ENCODE measurements around the gene CARHSP1.

CARHSP1 gene

DNA sequence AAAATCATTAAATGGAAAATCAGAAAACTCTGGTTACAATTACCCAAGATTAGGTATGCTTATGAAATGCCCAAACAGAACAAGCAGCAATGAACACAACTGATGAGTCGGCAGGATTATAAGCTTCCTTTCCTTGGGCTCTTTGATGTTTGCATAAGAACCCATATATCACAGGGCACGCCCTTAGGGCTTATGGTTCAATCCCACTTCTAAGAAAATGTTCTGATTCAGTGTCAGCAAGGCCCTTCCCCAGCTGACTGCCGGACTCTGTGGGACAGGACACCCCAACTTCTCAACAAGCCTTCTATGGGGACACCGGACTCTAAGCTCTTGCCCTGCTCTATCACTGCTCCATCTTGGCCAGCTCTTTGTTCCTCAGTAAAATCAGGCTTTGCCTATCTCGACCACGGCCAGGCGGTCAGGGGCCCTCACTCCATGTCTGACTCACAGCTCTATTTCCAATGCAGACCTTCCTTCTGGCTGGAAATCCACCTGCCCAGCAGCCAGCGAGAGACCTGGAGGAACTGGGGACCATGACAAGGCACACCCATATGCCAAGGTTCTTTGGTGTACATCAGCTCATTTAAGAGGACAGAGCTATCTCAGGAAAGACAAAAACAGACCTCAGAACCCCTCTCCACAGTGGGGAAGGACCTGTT lies 40.1 kb upstream of the CARHSP1 start:
- no peak overlapping the region for H3K27ac ChIP-seq

GRCh38 chr16:8907096-8907495 lies 38.3 kb upstream of the CARHSP1 start:
- no peak for TF ChIP-seq ZFX (IDR thresholded peaks at IDR 0.05; ENCODE audit: borderline replicate concordance)
- TF ChIP-seq, protein P1, sequence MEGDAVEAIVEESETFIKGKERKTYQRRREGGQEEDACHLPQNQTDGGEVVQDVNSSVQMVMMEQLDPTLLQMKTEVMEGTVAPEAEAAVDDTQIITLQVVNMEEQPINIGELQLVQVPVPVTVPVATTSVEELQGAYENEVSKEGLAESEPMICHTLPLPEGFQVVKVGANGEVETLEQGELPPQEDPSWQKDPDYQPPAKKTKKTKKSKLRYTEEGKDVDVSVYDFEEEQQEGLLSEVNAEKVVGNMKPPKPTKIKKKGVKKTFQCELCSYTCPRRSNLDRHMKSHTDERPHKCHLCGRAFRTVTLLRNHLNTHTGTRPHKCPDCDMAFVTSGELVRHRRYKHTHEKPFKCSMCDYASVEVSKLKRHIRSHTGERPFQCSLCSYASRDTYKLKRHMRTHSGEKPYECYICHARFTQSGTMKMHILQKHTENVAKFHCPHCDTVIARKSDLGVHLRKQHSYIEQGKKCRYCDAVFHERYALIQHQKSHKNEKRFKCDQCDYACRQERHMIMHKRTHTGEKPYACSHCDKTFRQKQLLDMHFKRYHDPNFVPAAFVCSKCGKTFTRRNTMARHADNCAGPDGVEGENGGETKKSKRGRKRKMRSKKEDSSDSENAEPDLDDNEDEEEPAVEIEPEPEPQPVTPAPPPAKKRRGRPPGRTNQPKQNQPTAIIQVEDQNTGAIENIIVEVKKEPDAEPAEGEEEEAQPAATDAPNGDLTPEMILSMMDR (IDR thresholded peaks at IDR 0.05): no peak
- no peak overlapping the region for H3K27ac ChIP-seq

More for the DNA sequence above, 40.1 kb upstream of the CARHSP1 start:
- TF ChIP-seq, protein P1 (IDR thresholded peaks at IDR 0.05): no peak
- no peak for TF ChIP-seq ZFX (IDR thresholded peaks at IDR 0.05; ENCODE audit: borderline replicate concordance)

GRCh38 chr16:8905795-8906591 lies 37.2 kb upstream of the CARHSP1 start:
- no peak overlapping the region for H3K27ac ChIP-seq
- TF ChIP-seq ZFX (IDR thresholded peaks at IDR 0.05; ENCODE audit: borderline replicate concordance): no peak
- TF ChIP-seq, protein P1 (IDR thresholded peaks at IDR 0.05): 0 out of 2 replicates have a peak, but pooled peaks have one; percentile 22

GRCh38 chr16:8905168-8905762 lies 36.5 kb upstream of the CARHSP1 start:
- TF ChIP-seq, protein P1 (IDR thresholded peaks at IDR 0.05): peak; percentile 17; the same call in 1 of the 2 replicates
- TF ChIP-seq ZFX (IDR thresholded peaks at IDR 0.05; ENCODE audit: borderline replicate concordance): no peak
- no peak overlapping the region for H3K27ac ChIP-seq

- no peak overlapping the region for H3K27ac ChIP-seq
- no peak for TF ChIP-seq ZFX (IDR thresholded peaks at IDR 0.05; ENCODE audit: borderline replicate concordance)
- TF ChIP-seq, protein P1 (IDR thresholded peaks at IDR 0.05): no peak
Measured at GRCh38 chr16:8904018-8904430, 35.2 kb upstream of the CARHSP1 start.

- TF ChIP-seq, protein P1 (IDR thresholded peaks at IDR 0.05): no peak
- TF ChIP-seq ZFX (IDR thresholded peaks at IDR 0.05; ENCODE audit: borderline replicate concordance): no peak
- H3K27ac ChIP-seq: no peak overlapping the region
Measured at GRCh38 chr16:8903004-8903403, 34.2 kb upstream of the CARHSP1 start.
